WERI-Rb-1 (cell line): ENCODE measurements around the gene C15orf39.
"Not testable (repeated sequence)": the region's sequence is repeated elsewhere in the genome, so short reads cannot be mapped to it uniquely, and the experiment has no call there.

ENCODE experiments used
- DNase-seq: peaks from one replicate; pipeline ENCODE4 v3.0.0-alpha.2; 2020
- H3K27ac ChIP-seq: fragments of 250-450 bp; sonication (Bioruptor Pico); 2 replicates; pipeline ENCODE4 v1.5.1; 2020; ENCODE audit warnings: mild to moderate bottlenecking, moderate library complexity
- H3K27me3 ChIP-seq: fragments of 250-450 bp; sonication (Bioruptor Pico); 2 replicates; pipeline ENCODE4 v1.5.1; 2021; ENCODE audit warnings: mild to moderate bottlenecking, low read depth, moderate library complexity; ENCODE audit not compliant: insufficient read depth, severe bottlenecking
- H3K36me3 ChIP-seq: fragments of 250-450 bp; sonication (Bioruptor Pico); 2 replicates; pipeline ENCODE4 v1.5.1; 2020; ENCODE audit warnings: mild to moderate bottlenecking, moderate library complexity
- H3K4me3 ChIP-seq: 2 replicates; pipeline ENCODE4 v1.5.1; 2011; ENCODE audit warnings: low read depth, mild to moderate bottlenecking, control low read depth, low read length
- H3K9me3 ChIP-seq: fragments of 250-450 bp; sonication (Bioruptor Pico); 2 replicates; pipeline ENCODE4 v1.5.1; 2021; ENCODE audit warnings: mild to moderate bottlenecking, moderate library complexity; ENCODE audit not compliant: severe bottlenecking
- CTCF ChIP-seq: IDR thresholded peaks from 2 replicates; pipeline ENCODE4 v1.5.1; 2011; ENCODE audit warnings: low read depth, mild to moderate bottlenecking, control low read depth, inconsistent platforms, low read length

Gene C15orf39

GRCh38 chr15:75163150-75163564 is 38.5 kb upstream of the C15orf39 start:
- Histone ChIP-seq H3K36me3 (no peaks in the 10 kb centered on the region), H3K9me3 (no peaks in the 10 kb centered on the region), H3K4me3 (no peak overlapping the region), H3K27ac (no peak overlapping the region), H3K27me3 (no peaks in the 10 kb centered on the region)
- no peak for TF ChIP-seq CTCF
- DNase-seq: no peak

- no peaks in the 10 kb centered on the region for H3K36me3 ChIP-seq
- H3K27me3 ChIP-seq: no peaks in the 10 kb centered on the region
- no peak overlapping the region for H3K27ac ChIP-seq
- no peak overlapping the region for H3K4me3 ChIP-seq
- no peaks in the 10 kb centered on the region for H3K9me3 ChIP-seq
- no peak for TF ChIP-seq CTCF
- no peak for DNase-seq
Measured at GRCh38 chr15:75164625-75165350, 36.9 kb upstream of the C15orf39 start.

GRCh38 chr15:75166489-75167063 is 35.1 kb upstream of the C15orf39 start:
- not testable (repeated sequence) for DNase-seq, H3K9me3 ChIP-seq, H3K27ac ChIP-seq, H3K36me3 ChIP-seq, H3K27me3 ChIP-seq, H3K4me3 ChIP-seq

GRCh38 chr15:75167588-75168350 is 33.9 kb upstream of the C15orf39 start:
- H3K9me3 ChIP-seq: no peaks in the 10 kb centered on the region
- DNase-seq: peak; percentile 49
- no peaks in the 10 kb centered on the region for H3K27me3 ChIP-seq
- no peak overlapping the region for H3K27ac ChIP-seq
- no peak overlapping the region for H3K4me3 ChIP-seq
- TF ChIP-seq CTCF: no peak
- no peaks in the 10 kb centered on the region for H3K36me3 ChIP-seq

GRCh38 chr15:75168374-75168773 is 33.3 kb upstream of the C15orf39 start:
- Histone ChIP-seq H3K27me3 (no peaks in the 10 kb centered on the region), H3K27ac (no peak overlapping the region), H3K9me3 (no peaks in the 10 kb centered on the region), H3K36me3 (no peaks in the 10 kb centered on the region), H3K4me3 (no peak overlapping the region)
- DNase-seq: no peak
- no peak for TF ChIP-seq CTCF

GRCh38 chr15:75170203-75170602 is 31.5 kb upstream of the C15orf39 start:
- Histone ChIP-seq H3K27ac (no peak overlapping the region), H3K4me3 (no peak overlapping the region), H3K36me3 (no peaks in the 10 kb centered on the region), H3K27me3 (no peaks in the 10 kb centered on the region), H3K9me3 (no peaks in the 10 kb centered on the region)
- no peak for DNase-seq
- no peak for TF ChIP-seq CTCF
